ENCODE results near the gene FAR2. TPM values are rescaled to one million over a fixed set of nuclear protein-coding genes. Genes with fewer than 3 reads are reported as not detected.
"Not testable (repeated sequence)": the region's sequence is repeated elsewhere in the genome, so short reads cannot be mapped to it uniquely, and the experiment has no call there.

The FAR2 gene
- total RNA-seq, 1 experiment from 2014 or later, result 6.6 TPM

- BruUV-seq (replicated peaks), result no TSS peak
- H3K4me1 Mint-ChIP-seq (ENCODE audit: low read depth, unreplicated experiment), result peaks cover 7% of the 10 kb centered on the region
- H3K36me3 ChIP-seq (ENCODE audit: control insufficient read depth, insufficient read depth, low read length), result no peaks in the 10 kb centered on the region
Measured at GRCh38 chr12:29286081-29286790, 137.2 kb downstream of the FAR2 start.

DNA sequence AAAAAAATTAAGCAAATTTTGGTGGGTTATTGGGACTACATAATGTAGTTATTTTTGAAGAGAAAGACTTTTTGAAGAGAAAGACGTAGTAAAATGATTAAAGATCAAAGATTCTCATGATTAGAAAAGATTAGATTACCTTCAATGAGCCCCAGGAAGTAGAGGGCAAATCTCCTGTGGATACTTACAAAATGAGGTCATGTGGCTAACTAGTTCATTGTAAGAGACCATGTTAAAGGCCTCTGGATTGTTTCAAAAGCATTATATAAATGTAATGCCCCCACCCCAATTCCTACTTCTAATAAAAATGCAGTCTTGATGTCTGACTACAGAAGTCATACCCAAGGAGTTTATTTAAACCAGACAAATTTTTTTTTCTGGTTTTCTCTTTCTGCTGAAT is 138.5 kb downstream of the FAR2 start:
- Mint-ChIP-seq H3K27me3 (ENCODE audit: insufficient read depth, unreplicated experiment) (no peaks in the 10 kb centered on the region), H3K36me3 (ENCODE audit: insufficient read depth, unreplicated experiment) (no peaks in the 10 kb centered on the region), H3K9me3 (ENCODE audit: unreplicated experiment) (peaks cover 29% of the 10 kb centered on the region), H3K4me3 (ENCODE audit: unreplicated experiment) (no peak overlapping the region), H3K27ac (ENCODE audit: unreplicated experiment) (no peak overlapping the region), H3K4me1 (ENCODE audit: low read depth, unreplicated experiment) (peaks cover 7% of the 10 kb centered on the region)
- H3K36me3 ChIP-seq (ENCODE audit: control insufficient read depth, insufficient read depth, low read length), result no peaks in the 10 kb centered on the region
- H3K27me3 ChIP-seq (replicated peaks; ENCODE audit: control insufficient read depth, insufficient read depth, low read length), result no peaks in the 10 kb centered on the region
- BruUV-seq (replicated peaks), result no TSS peak
- intact Hi-C loops (cut with micrococcal nuclease; ENCODE audit: unreplicated experiment), result loop anchor here (5.0 kb wide), 1 partner anchor 45 kb away; no protein-coding TSS in a partner anchor
- no peak for TF ChIP-seq CTCF (IDR thresholded peaks at IDR 0.05; ENCODE audit: insufficient read depth in 1 of 2, low read depth in 1 of 2, low read length in 1 of 2, severe bottlenecking in 1 of 2, unreplicated experiment in 1 of 2)
- ChIA-PET CTCF (no interaction called here), POLR2A (no interaction called here)
- H3K4me1 ChIP-seq, result peaks cover 10% of the 10 kb centered on the region
- H3K4me3 ChIP-seq (ENCODE audit: low read depth, low read length), result no peak overlapping the region
- no peak for DNase-seq
- no peaks in the 10 kb centered on the region for H3K9me3 ChIP-seq

More at GRCh38 chr12:29286081-29286790, 137.2 kb downstream of the FAR2 start:
- intact Hi-C loops (cut with micrococcal nuclease; ENCODE audit: unreplicated experiment), result loop anchor here (5.0 kb wide), 1 partner anchor 44 kb away; no protein-coding TSS in a partner anchor
- H3K4me3 ChIP-seq (ENCODE audit: low read depth, low read length), result no peak overlapping the region
- ChIA-PET CTCF (no interaction called here), POLR2A (no interaction called here)
- Mint-ChIP-seq H3K9me3 (ENCODE audit: unreplicated experiment) (peaks cover 29% of the 10 kb centered on the region), H3K27me3 (ENCODE audit: insufficient read depth, unreplicated experiment) (no peaks in the 10 kb centered on the region), H3K27ac (ENCODE audit: unreplicated experiment) (no peak overlapping the region), H3K4me3 (ENCODE audit: unreplicated experiment) (no peak overlapping the region), H3K36me3 (ENCODE audit: insufficient read depth, unreplicated experiment) (no peaks in the 10 kb centered on the region)
- H3K9me3 ChIP-seq, result no peaks in the 10 kb centered on the region
- peaks cover 10% of the 10 kb centered on the region for H3K4me1 ChIP-seq
- no peak for DNase-seq
- H3K27me3 ChIP-seq (replicated peaks; ENCODE audit: control insufficient read depth, insufficient read depth, low read length), result no peaks in the 10 kb centered on the region
- no peak for TF ChIP-seq CTCF (IDR thresholded peaks at IDR 0.05; ENCODE audit: insufficient read depth in 1 of 2, low read depth in 1 of 2, low read length in 1 of 2, severe bottlenecking in 1 of 2, unreplicated experiment in 1 of 2)

DNA sequence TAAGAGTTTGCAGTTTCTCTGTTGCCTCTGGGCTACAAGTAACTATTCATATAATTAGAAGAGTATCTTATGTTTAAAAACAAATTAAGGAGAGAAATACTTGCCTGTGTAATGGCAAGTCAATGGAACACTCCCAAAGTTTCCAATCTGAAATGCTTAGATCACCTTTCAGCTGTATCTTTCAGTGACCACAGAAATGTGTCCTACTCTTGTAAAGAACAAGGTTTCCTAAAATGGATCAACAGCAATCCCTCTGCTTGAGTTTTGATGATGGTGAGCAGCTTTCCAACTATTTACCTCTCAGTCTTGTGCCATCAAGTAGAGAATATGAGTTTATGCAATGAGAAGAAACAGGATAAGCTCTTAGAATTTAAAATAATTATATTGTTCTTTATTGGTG is 139.0 kb downstream of the FAR2 start:
- ChIA-PET POLR2A (no interaction called here), CTCF (no interaction called here)
- Mint-ChIP-seq H3K36me3 (ENCODE audit: insufficient read depth, unreplicated experiment) (no peaks in the 10 kb centered on the region), H3K27me3 (ENCODE audit: insufficient read depth, unreplicated experiment) (no peaks in the 10 kb centered on the region), H3K4me3 (ENCODE audit: unreplicated experiment) (no peak overlapping the region), H3K4me1 (ENCODE audit: low read depth, unreplicated experiment) (peaks cover 7% of the 10 kb centered on the region), H3K9me3 (ENCODE audit: unreplicated experiment) (peaks cover 29% of the 10 kb centered on the region), H3K27ac (ENCODE audit: unreplicated experiment) (no peak overlapping the region)
- no TSS peak for BruUV-seq (replicated peaks)
- Histone ChIP-seq H3K4me1 (peaks cover 10% of the 10 kb centered on the region), H3K36me3 (ENCODE audit: control insufficient read depth, insufficient read depth, low read length) (no peaks in the 10 kb centered on the region), H3K27me3 (replicated peaks; ENCODE audit: control insufficient read depth, insufficient read depth, low read length) (no peaks in the 10 kb centered on the region), H3K4me3 (ENCODE audit: low read depth, low read length) (no peak overlapping the region), H3K9me3 (no peaks in the 10 kb centered on the region)
- no peak for DNase-seq
- intact Hi-C loops (cut with micrococcal nuclease; ENCODE audit: unreplicated experiment), result loop anchor here (5.0 kb wide), 1 partner anchor 46 kb away; no protein-coding TSS in a partner anchor
- no peak for TF ChIP-seq CTCF (IDR thresholded peaks at IDR 0.05; ENCODE audit: insufficient read depth in 1 of 2, low read depth in 1 of 2, low read length in 1 of 2, severe bottlenecking in 1 of 2, unreplicated experiment in 1 of 2)

DNA sequence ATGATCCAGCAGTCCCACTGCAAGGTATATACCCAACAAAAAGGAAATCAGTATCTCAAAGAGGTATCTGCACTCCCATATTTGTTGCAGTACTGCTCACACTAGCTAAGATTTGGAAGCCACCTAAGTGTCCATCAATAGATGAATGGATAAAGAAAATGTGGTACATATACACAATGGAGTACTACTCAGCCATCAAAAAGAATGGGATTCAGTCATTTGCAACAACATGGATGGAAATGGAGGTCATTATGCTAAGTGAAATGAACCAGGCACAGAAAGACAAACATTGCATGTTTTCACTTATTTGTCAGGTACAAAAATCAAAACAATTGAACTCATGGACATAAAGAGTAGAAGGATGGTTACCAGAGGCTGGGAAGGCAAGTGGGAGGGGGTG is 141.4 kb downstream of the FAR2 start:
- H3K36me3 Mint-ChIP-seq (ENCODE audit: insufficient read depth, unreplicated experiment); CTCF ChIA-PET; BruUV-seq (replicated peaks); H3K27me3 Mint-ChIP-seq (ENCODE audit: insufficient read depth, unreplicated experiment); H3K4me1 ChIP-seq; POLR2A ChIA-PET; H3K36me3 ChIP-seq (ENCODE audit: control insufficient read depth, insufficient read depth, low read length); DNase-seq; H3K4me1 Mint-ChIP-seq (ENCODE audit: low read depth, unreplicated experiment); intact Hi-C loops (cut with micrococcal nuclease; ENCODE audit: unreplicated experiment); H3K4me3 Mint-ChIP-seq (ENCODE audit: unreplicated experiment); H3K27ac Mint-ChIP-seq (ENCODE audit: unreplicated experiment); H3K27me3 ChIP-seq (replicated peaks; ENCODE audit: control insufficient read depth, insufficient read depth, low read length); H3K4me3 ChIP-seq (ENCODE audit: low read depth, low read length); H3K9me3 ChIP-seq: not testable (repeated sequence)
- H3K9me3 Mint-ChIP-seq (ENCODE audit: unreplicated experiment), result peaks cover 21% of the 10 kb centered on the region
